HepG2 (cell line): Measurements from ENCODE around the gene AFG1L. TPM values are rescaled to one million over a fixed set of nuclear protein-coding genes. Genes with fewer than 3 reads are reported as not detected.
A peak's percentile ranks its signal among the peaks of the same experiment; 100 is the strongest.

Experiments
- ERF ChIP-seq: IDR thresholded peaks from 2 replicates; pipeline ENCODE4 v1.6.1; 2018; ENCODE audit warnings: missing biosample characterization, missing genetic modification reagents
- HNRNPK ChIP-seq: fragments of 200-400 bp; formaldehyde crosslinking; IDR thresholded peaks from 2 replicates; pipeline ENCODE4 v1.6.1; 2018; ENCODE audit warnings: low read length, low read depth, moderate library complexity, mild to moderate bottlenecking; ENCODE audit not compliant: poor library complexity, severe bottlenecking
- HNRNPL ChIP-seq: fragments of 200-400 bp; formaldehyde crosslinking; IDR thresholded peaks from 2 replicates; pipeline ENCODE4 v1.6.1; 2017; ENCODE audit warnings: mild to moderate bottlenecking, low read depth, low read length
- IKZF1 ChIP-seq: fragments of 450-650 bp; IDR thresholded peaks from 2 replicates; pipeline ENCODE4 v1.7.1; 2016
- IKZF5 ChIP-seq: IDR thresholded peaks from 2 replicates; pipeline ENCODE4 v1.6.1; 2018; ENCODE audit warnings: missing genetic modification reagents, mild to moderate bottlenecking, missing compliant biosample characterization
- MTF1 ChIP-seq: sonication (generic); formaldehyde crosslinking; IDR thresholded peaks from 2 replicates; pipeline ENCODE4 v1.5.0; 2020; ENCODE audit warnings: missing genetic modification reagents
- MTF2 ChIP-seq: sonication (generic); formaldehyde crosslinking; IDR thresholded peaks from 2 replicates; pipeline ENCODE4 v1.5.0; 2020; ENCODE audit warnings: missing genetic modification reagents, borderline replicate concordance
- PLRG1 ChIP-seq: fragments of 450-650 bp; conservative IDR thresholded peaks from 2 replicates; pipeline ENCODE4 v1.6.1; 2016
- POLR2AphosphoS2 ChIP-seq: IDR thresholded peaks from 2 replicates; pipeline ENCODE4 v1.6.1; 2011; ENCODE audit warnings: low read depth, low read length, improper control_type of control experiment
- SALL2 ChIP-seq: sonication (generic); formaldehyde crosslinking; IDR thresholded peaks from 2 replicates; pipeline ENCODE4 v1.8.1; 2023; ENCODE audit warnings: mild to moderate bottlenecking, missing genetic modification reagents, inconsistent platforms
- TAF1 ChIP-seq: sonication (generic); formaldehyde crosslinking; IDR thresholded peaks from 2 replicates; pipeline ENCODE4 v1.4.0; 2020; ENCODE audit warnings: missing genetic modification reagents
- TFDP2 ChIP-seq: sonication (generic); formaldehyde crosslinking; IDR thresholded peaks from 2 replicates; pipeline ENCODE4 v1.4.0; 2020; ENCODE audit warnings: missing genetic modification reagents
- ZBED4 ChIP-seq: sonication (generic); formaldehyde crosslinking; IDR thresholded peaks from 2 replicates; pipeline ENCODE4 v1.4.0; 2020; ENCODE audit warnings: missing genetic modification reagents, borderline replicate concordance
- ZNF143 ChIP-seq: sonication (generic); formaldehyde crosslinking; IDR thresholded peaks from 2 replicates; pipeline ENCODE4 v1.4.0; 2020; ENCODE audit warnings: missing genetic modification reagents
- ZNF263 ChIP-seq: sonication (generic); formaldehyde crosslinking; IDR thresholded peaks from 2 replicates; pipeline ENCODE4 v1.4.0; 2020; ENCODE audit warnings: missing genetic modification reagents
- ZNF383 ChIP-seq: sonication (generic); formaldehyde crosslinking; IDR thresholded peaks from 2 replicates; pipeline ENCODE4 v1.4.0; 2020; ENCODE audit warnings: missing genetic modification reagents, mild to moderate bottlenecking, borderline replicate concordance
- ZNF7 ChIP-seq: IDR thresholded peaks from 2 replicates; pipeline ENCODE4 v1.6.1; 2016; ENCODE audit warnings: missing biosample characterization, missing genetic modification reagents
- ZNF740 ChIP-seq: sonication (generic); formaldehyde crosslinking; IDR thresholded peaks from 2 replicates; pipeline ENCODE4 v1.4.0; 2020; ENCODE audit warnings: missing genetic modification reagents
- ZNF788 ChIP-seq: sonication (generic); formaldehyde crosslinking; IDR thresholded peaks from 2 replicates; pipeline ENCODE4 v1.5.0; 2020; ENCODE audit warnings: mild to moderate bottlenecking, missing genetic modification reagents, borderline replicate concordance
- ZNF792 ChIP-seq: IDR thresholded peaks from 2 replicates; pipeline ENCODE4 v1.6.1; 2016
- ZSCAN31 ChIP-seq: sonication (generic); formaldehyde crosslinking; IDR thresholded peaks from 2 replicates; pipeline ENCODE4 v1.5.0; 2020; ENCODE audit warnings: low read depth, mild to moderate bottlenecking, missing genetic modification reagents
- polyA plus RNA-seq, 8 experiments: library from polyadenylated mRNA; depleted of rRNA in 3 of 8; stranded (reverse) in 7 of 8; unstranded in 1 of 8; fragments of >200 nt; fragmentation: Illumina TruSeq in 4 of 8; extraction: Trizol in 4 of 8; gene quantifications; 2 replicates each; pipeline versions ENCODE4 v1.2.1 to v1.2.3, GENCODE V29; 2011 to 2016; ENCODE audit warnings: low read depth in 4 of 8, missing spikeins in 1 of 8, mixed read lengths in 1 of 8; ENCODE audit not compliant: insufficient read depth in 1 of 8
- total RNA-seq, 5 experiments: library from RNA; depleted of rRNA; stranded (reverse); fragments of >200 nt; fragmentation: Illumina TruSeq; extraction: Trizol; gene quantifications; 2 replicates each; pipeline ENCODE4 v1.2.3, GENCODE V29; 2016; ENCODE audit warnings: low read depth in 1 of 5

AFG1L gene
- total and polyA plus RNA-seq, 2 of the 13 experiments (the other 11 are each of a cell fraction or from before 2014, with no cell fraction given): 3.1 to 14.0 TPM

- peak; percentile 85 for TF ChIP-seq SALL2 (CRISPR knock-in tag)
- TF ChIP-seq ERF (CRISPR knock-in tag): peak; percentile 33; the same call in 1 of the 2 replicates
- peak; percentile 81 for TF ChIP-seq IKZF5 (CRISPR knock-in tag)
- TF ChIP-seq ZNF788: peak; percentile 78
- TF ChIP-seq ZNF263: peak; percentile 38; the same call in 1 of the 2 replicates
- no peak for TF ChIP-seq POLR2AphosphoS2
- peak; percentile 84 for TF ChIP-seq ZSCAN31 (CRISPR knock-in tag)
- peak; percentile 66; the same call in 1 of the 2 replicates for TF ChIP-seq ZBED4 (CRISPR knock-in tag)
- TF ChIP-seq ZNF740 (CRISPR knock-in tag): no peak
- TF ChIP-seq MTF1 (CRISPR knock-in tag): peak; percentile 35; the same call in 1 of the 2 replicates
- peak; percentile 56; the same call in 1 of the 2 replicates for TF ChIP-seq TFDP2 (CRISPR knock-in tag)
- TF ChIP-seq ZNF7 (CRISPR knock-in tag): 0 out of 2 replicates have a peak, but pooled peaks have one; percentile 39
- peak; percentile 76; the same call in 1 of the 2 replicates for TF ChIP-seq TAF1 (CRISPR knock-in tag)
- TF ChIP-seq HNRNPL: peak; percentile 52; the same call in 1 of the 2 replicates
- no peak for TF ChIP-seq PLRG1
- 0 out of 2 replicates have a peak, but pooled peaks have one; percentile 29 for TF ChIP-seq ZNF383 (CRISPR knock-in tag)
- no peak for TF ChIP-seq HNRNPK
- TF ChIP-seq ZNF143 (CRISPR knock-in tag): peak; percentile 97
- TF ChIP-seq ZNF792 (CRISPR knock-in tag): no peak; the same call in 1 of the 2 replicates
- TF ChIP-seq IKZF1: no peak
- no peak for TF ChIP-seq MTF2 (CRISPR knock-in tag)
Measured at GRCh38 chr6:108294727-108295625, at the start of gene AFG1L (continued).
